ENCODE measurements around the gene USP4. TPM values are rescaled to one million over a fixed set of nuclear protein-coding genes. Genes with fewer than 3 reads are reported as not detected.

Gene USP4
- total and polyA plus RNA-seq, 2 experiments from 2014 or later = 16.9 to 20.3 TPM

GRCh38 chr3:49333916-49334633 is 5.8 kb downstream of the USP4 start:
- H3F3A ChIP-seq (replicated peaks; ENCODE audit: low read depth) = 0 out of 2 replicates have a peak, but pooled peaks cover 2% of the 10 kb centered on the region
- Mint-ChIP-seq H3K4me1 (peaks cover 4% of the 10 kb centered on the region; the same call in 2 of the 3 replicates), H3K27ac (no peak overlapping the region), H3K4me3 (no peak overlapping the region), H3K9me3 (no peaks in the 10 kb centered on the region; the same call in 2 of the 3 replicates), H3K36me3 (ENCODE audit: low read depth) (peaks cover 53% of the 10 kb centered on the region; the same call in 2 of the 3 replicates), H3K27me3 (ENCODE audit: insufficient read depth, low read depth, poor library complexity) (peaks cover 2% of the 10 kb centered on the region)
- TF ChIP-seq NANOG (IDR thresholded peaks at IDR 0.05; ENCODE audit: borderline replicate concordance) (no peak), EZH2 (IDR thresholded peaks at IDR 0.05; ENCODE audit: low read depth, unreplicated experiment) (no peak), ZNF462 (CRISPR knock-in tag; IDR thresholded peaks at IDR 0.05) (no peak), ETS1 (IDR thresholded peaks at IDR 0.05) (no peak), REST (IDR thresholded peaks at IDR 0.05; ENCODE audit: unreplicated experiment) (no peak)
- ATAC-seq (no peak), DNase-seq (ENCODE audit: low spot score) (no peak)
- no peaks in the 10 kb centered on the region for H3K27me3 ChIP-seq (ENCODE audit: insufficient read depth)
- no peak overlapping the region for H3K4me3 ChIP-seq
- H3K79me2 ChIP-seq (replicated peaks; ENCODE audit: insufficient read depth) = peaks cover 22% of the 10 kb centered on the region
- H2AFZ ChIP-seq = no peak overlapping the region
- no peak overlapping the region for H3K27ac ChIP-seq (ENCODE audit: low read depth)
- 0 out of 2 replicates have a peak, but pooled peaks cover 1% of the 10 kb centered on the region for H3K4me1 ChIP-seq (ENCODE audit: insufficient read depth)
- no peaks in the 10 kb centered on the region for H3K36me3 ChIP-seq (ENCODE audit: insufficient read depth)
- no peaks in the 10 kb centered on the region for H3K9me2 ChIP-seq (ENCODE audit: insufficient read depth)
- no peaks in the 10 kb centered on the region for H4K20me1 ChIP-seq (replicated peaks; ENCODE audit: insufficient read depth)
- no peak overlapping the region for H3K4me2 ChIP-seq

Data from GM23338 (cell line).